Measurements from ENCODE around the gene IL32.

IL32 gene

GRCh38 chr16:3046641-3047386 is 18.6 kb upstream of the IL32 start:
- ChIA-PET POLR2A (interaction anchor here (1.1 kb wide), 1 partner anchor 17 kb away, joined by 4 read pairs; no protein-coding TSS in a partner anchor), CTCF (interaction anchor here (1.9 kb wide), 1 partner anchor 15 kb away, joined by 22 read pairs; no protein-coding TSS in a partner anchor)
- Histone ChIP-seq H3K4me3 (ENCODE audit: low read depth, low read length) (no peak overlapping the region), H3K27ac (ENCODE audit: extremely low read depth, low read depth, low read length) (no peak overlapping the region), H3K9me3 (ENCODE audit: control insufficient read depth, insufficient read depth, low read depth, low read length) (no peaks in the 10 kb centered on the region), H3K36me3 (ENCODE audit: control insufficient read depth in 2 of 2, insufficient read depth in 1 of 2, low read length in 2 of 2) (no peaks in the 10 kb centered on the region), H3K4me1 (ENCODE audit: control insufficient read depth, insufficient read depth, low read length) (no peaks in the 10 kb centered on the region)
- TF ChIP-seq ATF2 (tag by site-specific recombination; IDR thresholded peaks at IDR 0.05; ENCODE audit: low read depth) (no peak), ZBTB20 (tag by site-specific recombination; IDR thresholded peaks at IDR 0.05) (peak; percentile 49; the same call in 1 of the 2 replicates)

DNA sequence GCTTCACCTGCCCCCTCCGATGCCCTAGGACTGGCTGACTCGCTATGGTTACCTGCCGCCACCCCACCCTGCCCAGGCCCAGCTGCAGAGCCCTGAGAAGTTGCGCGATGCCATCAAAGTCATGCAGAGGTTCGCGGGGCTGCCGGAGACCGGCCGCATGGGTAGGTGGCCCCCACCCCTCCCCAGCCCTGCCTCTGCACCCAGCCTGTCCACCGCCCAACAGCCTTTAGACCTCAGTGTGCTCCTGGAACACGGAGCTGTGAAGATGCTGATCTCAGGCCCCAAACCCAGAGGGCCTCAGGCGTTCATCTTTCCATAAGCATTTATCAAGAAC is 18.1 kb upstream of the IL32 start:
- H3K4me3 ChIP-seq (ENCODE audit: low read depth, low read length): no peak overlapping the region
- TF ChIP-seq ZBTB20 (tag by site-specific recombination; IDR thresholded peaks at IDR 0.05): 0 out of 2 replicates have a peak, but pooled peaks have one; percentile 22
- no peak for TF ChIP-seq ZNF335 (tag by site-specific recombination; conservative IDR thresholded peaks at IDR 0.05)
- TF ChIP-seq ZNF596 (tag by site-specific recombination; IDR thresholded peaks at IDR 0.05): no peak
- TF ChIP-seq KLF1 (tag by site-specific recombination; IDR thresholded peaks at IDR 0.05): no peak
- TF ChIP-seq ZBTB17 (tag by site-specific recombination; IDR thresholded peaks at IDR 0.05): 0 out of 2 replicates have a peak, but pooled peaks have one; percentile 30
- no peak for TF ChIP-seq ZNF2 (tag by site-specific recombination; IDR thresholded peaks at IDR 0.05)
- TF ChIP-seq, protein P1, sequence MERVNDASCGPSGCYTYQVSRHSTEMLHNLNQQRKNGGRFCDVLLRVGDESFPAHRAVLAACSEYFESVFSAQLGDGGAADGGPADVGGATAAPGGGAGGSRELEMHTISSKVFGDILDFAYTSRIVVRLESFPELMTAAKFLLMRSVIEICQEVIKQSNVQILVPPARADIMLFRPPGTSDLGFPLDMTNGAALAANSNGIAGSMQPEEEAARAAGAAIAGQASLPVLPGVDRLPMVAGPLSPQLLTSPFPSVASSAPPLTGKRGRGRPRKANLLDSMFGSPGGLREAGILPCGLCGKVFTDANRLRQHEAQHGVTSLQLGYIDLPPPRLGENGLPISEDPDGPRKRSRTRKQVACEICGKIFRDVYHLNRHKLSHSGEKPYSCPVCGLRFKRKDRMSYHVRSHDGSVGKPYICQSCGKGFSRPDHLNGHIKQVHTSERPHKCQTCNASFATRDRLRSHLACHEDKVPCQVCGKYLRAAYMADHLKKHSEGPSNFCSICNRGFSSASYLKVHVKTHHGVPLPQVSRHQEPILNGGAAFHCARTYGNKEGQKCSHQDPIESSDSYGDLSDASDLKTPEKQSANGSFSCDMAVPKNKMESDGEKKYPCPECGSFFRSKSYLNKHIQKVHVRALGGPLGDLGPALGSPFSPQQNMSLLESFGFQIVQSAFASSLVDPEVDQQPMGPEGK (tag by site-specific recombination; IDR thresholded peaks at IDR 0.05): 0 out of 2 replicates have a peak, but pooled peaks have one; percentile 34
- no peak for TF ChIP-seq KLF8 (tag by site-specific recombination; IDR thresholded peaks at IDR 0.05)
- TF ChIP-seq ZBTB8A (tag by site-specific recombination; IDR thresholded peaks at IDR 0.05): 0 out of 2 replicates have a peak, but pooled peaks have one; percentile 21
- TF ChIP-seq ATF2 (tag by site-specific recombination; IDR thresholded peaks at IDR 0.05; ENCODE audit: low read depth): no peak
- TF ChIP-seq ZNF155 (tag by site-specific recombination; IDR thresholded peaks at IDR 0.05): no peak
- TF ChIP-seq, protein P2, sequence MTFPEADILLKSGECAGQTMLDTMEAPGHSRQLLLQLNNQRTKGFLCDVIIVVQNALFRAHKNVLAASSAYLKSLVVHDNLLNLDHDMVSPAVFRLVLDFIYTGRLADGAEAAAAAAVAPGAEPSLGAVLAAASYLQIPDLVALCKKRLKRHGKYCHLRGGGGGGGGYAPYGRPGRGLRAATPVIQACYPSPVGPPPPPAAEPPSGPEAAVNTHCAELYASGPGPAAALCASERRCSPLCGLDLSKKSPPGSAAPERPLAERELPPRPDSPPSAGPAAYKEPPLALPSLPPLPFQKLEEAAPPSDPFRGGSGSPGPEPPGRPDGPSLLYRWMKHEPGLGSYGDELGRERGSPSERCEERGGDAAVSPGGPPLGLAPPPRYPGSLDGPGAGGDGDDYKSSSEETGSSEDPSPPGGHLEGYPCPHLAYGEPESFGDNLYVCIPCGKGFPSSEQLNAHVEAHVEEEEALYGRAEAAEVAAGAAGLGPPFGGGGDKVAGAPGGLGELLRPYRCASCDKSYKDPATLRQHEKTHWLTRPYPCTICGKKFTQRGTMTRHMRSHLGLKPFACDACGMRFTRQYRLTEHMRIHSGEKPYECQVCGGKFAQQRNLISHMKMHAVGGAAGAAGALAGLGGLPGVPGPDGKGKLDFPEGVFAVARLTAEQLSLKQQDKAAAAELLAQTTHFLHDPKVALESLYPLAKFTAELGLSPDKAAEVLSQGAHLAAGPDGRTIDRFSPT (tag by site-specific recombination; IDR thresholded peaks at IDR 0.05): 0 out of 2 replicates have a peak, but pooled peaks have one; percentile 40
- peak; percentile 90 for TF ChIP-seq ZNF239 (tag by site-specific recombination; IDR thresholded peaks at IDR 0.05)
- CTCF ChIA-PET: interaction anchor here (0.8 to 2.0 kb wide), 4 partner anchors 11 to 80 kb away, joined by 3 to 22 read pairs (median 10); no protein-coding TSS in a partner anchor
- no peak overlapping the region for H3K27ac ChIP-seq (ENCODE audit: extremely low read depth, low read depth, low read length)
- POLR2A ChIA-PET: interaction anchor here (1.1 to 1.5 kb wide), 4 partner anchors 12 to 20 kb away, joined by 4 to 6 read pairs (median 4); no protein-coding TSS in a partner anchor
- H3K9me3 ChIP-seq (ENCODE audit: control insufficient read depth, insufficient read depth, low read depth, low read length): no peaks in the 10 kb centered on the region
- no peaks in the 10 kb centered on the region for H3K4me1 ChIP-seq (ENCODE audit: control insufficient read depth, insufficient read depth, low read length)
- no peaks in the 10 kb centered on the region for H3K36me3 ChIP-seq (ENCODE audit: control insufficient read depth in 2 of 2, insufficient read depth in 1 of 2, low read length in 2 of 2)

Data from HEK293 (cell line).